ENCODE measurements around the gene IKZF4.

DNA sequence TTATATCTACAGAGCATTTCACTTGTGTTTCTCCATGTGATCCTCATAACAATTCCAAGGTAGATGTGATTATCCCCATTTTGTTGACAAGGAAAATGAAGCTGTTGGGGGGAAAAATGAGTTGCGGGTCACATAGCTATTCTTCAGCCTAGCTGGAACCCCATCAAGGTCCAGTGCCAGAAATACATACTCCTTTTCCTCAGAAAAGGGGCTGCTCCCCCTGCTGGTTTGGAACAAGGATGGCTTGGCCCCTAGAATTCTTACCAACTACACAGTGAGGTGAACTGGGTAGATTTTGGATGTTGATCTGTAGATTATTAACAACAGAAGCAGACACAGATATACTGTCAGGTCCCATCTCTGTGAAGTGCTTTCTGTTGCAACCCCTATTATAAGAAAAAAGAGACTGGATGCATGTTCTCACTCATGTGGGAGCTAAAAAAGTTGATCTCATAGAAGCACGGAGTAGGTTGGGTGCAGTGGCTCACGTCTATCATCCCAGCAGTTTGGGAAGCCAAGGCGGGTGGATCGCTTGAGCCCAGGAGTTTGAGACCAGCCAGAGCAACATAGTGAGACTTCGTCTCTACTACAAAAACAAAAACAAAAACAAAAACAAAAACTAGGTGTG is 8.9 kb downstream of the IKZF4 start:
- TF ChIP-seq, protein P1, sequence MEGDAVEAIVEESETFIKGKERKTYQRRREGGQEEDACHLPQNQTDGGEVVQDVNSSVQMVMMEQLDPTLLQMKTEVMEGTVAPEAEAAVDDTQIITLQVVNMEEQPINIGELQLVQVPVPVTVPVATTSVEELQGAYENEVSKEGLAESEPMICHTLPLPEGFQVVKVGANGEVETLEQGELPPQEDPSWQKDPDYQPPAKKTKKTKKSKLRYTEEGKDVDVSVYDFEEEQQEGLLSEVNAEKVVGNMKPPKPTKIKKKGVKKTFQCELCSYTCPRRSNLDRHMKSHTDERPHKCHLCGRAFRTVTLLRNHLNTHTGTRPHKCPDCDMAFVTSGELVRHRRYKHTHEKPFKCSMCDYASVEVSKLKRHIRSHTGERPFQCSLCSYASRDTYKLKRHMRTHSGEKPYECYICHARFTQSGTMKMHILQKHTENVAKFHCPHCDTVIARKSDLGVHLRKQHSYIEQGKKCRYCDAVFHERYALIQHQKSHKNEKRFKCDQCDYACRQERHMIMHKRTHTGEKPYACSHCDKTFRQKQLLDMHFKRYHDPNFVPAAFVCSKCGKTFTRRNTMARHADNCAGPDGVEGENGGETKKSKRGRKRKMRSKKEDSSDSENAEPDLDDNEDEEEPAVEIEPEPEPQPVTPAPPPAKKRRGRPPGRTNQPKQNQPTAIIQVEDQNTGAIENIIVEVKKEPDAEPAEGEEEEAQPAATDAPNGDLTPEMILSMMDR (IDR thresholded peaks at IDR 0.05; ENCODE audit: insufficient read depth, low read length, poor library complexity, severe bottlenecking): peak; percentile 38
- no peak for TF ChIP-seq EZH2phosphoT487 (conservative IDR thresholded peaks at IDR 0.05; ENCODE audit: low read length)

All from SU-DHL-6 (cell line).